DND-41 (cell line): Measurements from ENCODE around the gene OR2V2.

Source experiments
- EZH2 ChIP-seq: IDR thresholded peaks from 3 replicates; pipeline ENCODE4 v1.6.1; 2012; ENCODE audit warnings: borderline replicate concordance, low read depth, mild to moderate bottlenecking, moderate library complexity, low read length, inconsistent platforms; ENCODE audit not compliant: severe bottlenecking
- TF ChIP-seq, protein P1 (sequence below): IDR thresholded peaks from 2 replicates; pipeline ENCODE4 v1.5.1; 2012; ENCODE audit warnings: borderline replicate concordance, low read length, moderate library complexity, mild to moderate bottlenecking; ENCODE audit not compliant: poor library complexity, severe bottlenecking; ENCODE audit errors: extremely low read depth

DNA sequence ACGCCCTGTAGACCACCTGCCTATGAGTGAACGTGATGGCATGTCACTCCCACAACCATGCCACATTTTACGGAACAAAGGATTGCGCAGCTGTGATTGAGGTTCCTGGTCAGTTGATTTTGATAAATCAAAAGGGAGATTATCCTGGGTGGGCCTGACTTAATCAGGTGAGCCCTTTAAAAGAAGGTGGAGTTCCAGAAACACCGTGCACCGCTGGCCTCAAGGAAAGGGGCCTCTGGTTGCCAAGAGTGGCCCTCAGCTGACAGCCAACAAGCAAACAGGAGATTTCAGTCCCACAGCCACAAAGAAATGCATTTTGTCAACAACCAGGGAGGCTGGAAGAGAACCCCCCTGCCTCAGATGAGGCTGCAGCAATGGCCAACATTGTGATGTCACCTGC is 38.6 kb downstream of the OR2V2 start:
- no peak for TF ChIP-seq EZH2
- TF ChIP-seq, protein P1, sequence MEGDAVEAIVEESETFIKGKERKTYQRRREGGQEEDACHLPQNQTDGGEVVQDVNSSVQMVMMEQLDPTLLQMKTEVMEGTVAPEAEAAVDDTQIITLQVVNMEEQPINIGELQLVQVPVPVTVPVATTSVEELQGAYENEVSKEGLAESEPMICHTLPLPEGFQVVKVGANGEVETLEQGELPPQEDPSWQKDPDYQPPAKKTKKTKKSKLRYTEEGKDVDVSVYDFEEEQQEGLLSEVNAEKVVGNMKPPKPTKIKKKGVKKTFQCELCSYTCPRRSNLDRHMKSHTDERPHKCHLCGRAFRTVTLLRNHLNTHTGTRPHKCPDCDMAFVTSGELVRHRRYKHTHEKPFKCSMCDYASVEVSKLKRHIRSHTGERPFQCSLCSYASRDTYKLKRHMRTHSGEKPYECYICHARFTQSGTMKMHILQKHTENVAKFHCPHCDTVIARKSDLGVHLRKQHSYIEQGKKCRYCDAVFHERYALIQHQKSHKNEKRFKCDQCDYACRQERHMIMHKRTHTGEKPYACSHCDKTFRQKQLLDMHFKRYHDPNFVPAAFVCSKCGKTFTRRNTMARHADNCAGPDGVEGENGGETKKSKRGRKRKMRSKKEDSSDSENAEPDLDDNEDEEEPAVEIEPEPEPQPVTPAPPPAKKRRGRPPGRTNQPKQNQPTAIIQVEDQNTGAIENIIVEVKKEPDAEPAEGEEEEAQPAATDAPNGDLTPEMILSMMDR = no peak
